GM18519 (cell line): Measurements from ENCODE around the gene MYEOV.

Experiments
- ATAC-seq: cut with Tn5 transposase; IDR thresholded peaks from one replicate; pipeline ENCODE4 v1.9.1; 2021; ENCODE audit warnings: mild to moderate bottlenecking, moderate library complexity; ENCODE audit not compliant: unreplicated experiment, low FRiP score

Gene MYEOV

DNA sequence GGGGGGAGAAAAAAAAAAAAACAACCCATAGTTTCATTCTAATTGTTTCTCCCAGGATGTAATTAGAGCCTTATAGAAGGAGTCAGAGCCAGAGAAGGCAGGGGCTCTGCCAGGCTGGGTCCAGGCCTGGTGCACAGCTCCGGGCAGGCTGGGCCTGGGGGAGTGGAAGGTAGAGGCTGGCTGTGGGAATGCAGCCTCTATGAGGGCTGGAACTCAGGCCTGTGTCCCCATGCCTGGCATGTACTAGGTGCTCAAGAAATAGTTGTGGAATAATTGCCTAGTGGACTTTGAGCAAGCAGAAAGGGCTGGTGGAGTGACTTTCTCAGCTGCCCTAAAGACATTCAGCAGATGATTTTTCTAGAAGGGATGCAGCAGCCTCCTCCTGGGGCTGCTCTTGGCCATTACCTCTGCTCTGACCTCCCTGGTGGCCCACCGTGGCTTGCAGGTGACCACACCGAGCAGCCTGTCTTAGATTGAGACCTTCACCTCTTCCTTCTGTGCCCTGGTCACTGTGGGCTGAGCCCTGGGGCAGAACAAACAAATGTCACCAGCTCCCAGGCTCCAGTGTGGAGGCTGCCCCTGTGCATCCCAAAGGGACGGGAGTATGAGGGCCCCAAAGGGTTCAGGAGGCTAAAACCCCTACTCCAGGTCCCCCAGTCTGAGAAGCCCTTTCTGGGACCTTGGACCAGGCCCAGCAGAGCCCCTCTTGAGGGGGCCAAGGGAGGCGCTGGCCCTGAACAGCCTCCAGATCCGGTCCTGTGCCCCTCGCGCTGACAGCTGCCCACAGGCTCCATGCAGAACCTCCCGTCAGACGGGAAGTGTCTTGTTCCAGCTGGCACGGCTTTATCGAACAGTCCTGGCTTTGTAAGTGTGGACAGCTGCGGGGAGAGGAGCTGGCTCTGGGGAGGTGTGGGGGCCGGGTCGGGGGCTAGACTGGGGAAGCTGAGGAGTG lies 18.8 kb downstream of the MYEOV start:
- ATAC-seq, result no peak

DNA sequence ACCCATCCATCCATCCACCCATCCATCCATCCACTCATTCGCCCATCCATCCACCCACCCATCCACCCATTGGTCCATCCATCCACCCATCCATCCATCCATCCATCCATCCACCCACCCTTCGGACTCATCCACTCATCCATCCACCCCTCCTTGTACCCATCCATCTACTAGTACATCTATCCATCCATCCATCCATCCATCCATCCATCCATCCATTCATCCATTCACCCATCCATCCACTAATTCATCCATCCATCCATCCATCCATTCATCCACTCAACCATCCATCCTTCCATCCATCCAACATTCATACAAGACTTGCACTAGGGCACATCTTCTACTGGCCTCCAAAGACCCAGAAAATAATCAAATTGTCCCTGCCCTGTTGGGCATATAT lies 20.0 kb downstream of the MYEOV start:
- ATAC-seq, result no peak

DNA sequence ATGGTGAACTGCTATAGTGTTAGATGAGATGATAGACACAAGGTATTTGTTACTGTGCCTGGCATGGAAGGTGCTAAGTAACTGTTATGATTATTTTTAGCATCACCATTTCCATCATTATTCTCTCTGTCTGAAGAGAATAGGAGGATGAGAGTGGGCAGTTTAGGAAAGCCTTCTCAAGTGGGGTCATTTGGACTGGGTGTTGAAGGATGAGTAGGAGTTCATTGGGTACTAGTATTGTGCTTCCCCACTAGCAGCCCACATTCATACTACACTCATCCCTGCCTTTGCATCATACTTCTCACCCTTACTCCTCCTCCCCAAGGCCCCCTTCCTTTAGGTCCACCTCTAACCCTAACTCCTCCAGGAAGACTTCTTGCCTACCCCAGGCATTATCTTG lies 20.6 kb downstream of the MYEOV start:
- ATAC-seq, result no peak

DNA sequence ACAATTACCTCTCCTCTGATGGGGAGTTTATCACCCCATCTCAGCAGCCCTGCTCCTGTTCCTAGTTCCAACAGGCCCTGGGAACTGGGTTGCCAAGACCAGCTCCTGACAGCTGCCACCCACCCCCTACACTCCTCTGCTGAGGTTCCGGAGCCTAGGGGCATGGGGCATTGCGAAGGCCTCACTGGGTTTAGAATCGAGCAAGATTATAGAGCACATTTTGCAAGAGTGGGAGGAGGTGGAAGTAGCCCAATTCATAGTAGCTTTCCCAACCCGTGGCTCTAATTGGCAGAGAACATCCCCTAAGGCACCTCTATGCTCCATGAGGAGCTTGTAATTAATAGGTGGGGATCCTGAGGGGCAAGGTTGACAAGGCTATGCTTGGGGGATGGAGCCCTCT lies 23.0 kb downstream of the MYEOV start:
- ATAC-seq, result no peak

DNA sequence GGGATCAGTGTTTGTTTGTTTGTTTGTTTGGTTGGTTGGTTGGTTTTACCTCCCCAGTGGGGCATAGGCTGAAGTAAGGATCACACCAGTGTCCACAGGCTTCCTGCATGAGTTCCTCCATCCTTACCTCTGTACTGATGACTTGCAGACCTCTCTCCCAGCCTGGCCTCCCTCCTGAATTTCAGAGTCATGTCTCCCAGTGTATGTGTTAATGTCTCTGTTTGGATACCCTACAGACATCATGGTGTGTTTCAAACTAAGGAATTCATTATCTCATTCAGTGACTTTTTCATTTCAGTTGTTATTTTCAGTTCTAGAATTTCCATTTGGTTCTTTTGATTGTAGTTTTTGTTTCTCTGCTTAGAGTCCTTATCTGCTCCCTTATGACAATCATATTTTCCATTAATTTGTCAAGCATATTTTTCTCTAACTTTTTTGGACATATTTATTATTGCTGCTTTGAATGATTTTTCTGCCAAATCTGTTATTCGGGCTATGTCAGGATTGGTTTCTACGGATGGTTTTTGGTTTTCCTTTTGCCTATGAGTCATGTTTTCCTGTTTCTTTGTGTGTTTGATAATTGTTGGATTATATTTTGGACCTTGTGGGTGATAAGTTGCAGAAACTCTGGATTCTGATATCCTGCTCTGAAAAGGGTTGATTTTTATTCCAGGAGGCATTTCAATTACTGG lies 23.6 kb downstream of the MYEOV start:
- ATAC-seq, result no peak

DNA sequence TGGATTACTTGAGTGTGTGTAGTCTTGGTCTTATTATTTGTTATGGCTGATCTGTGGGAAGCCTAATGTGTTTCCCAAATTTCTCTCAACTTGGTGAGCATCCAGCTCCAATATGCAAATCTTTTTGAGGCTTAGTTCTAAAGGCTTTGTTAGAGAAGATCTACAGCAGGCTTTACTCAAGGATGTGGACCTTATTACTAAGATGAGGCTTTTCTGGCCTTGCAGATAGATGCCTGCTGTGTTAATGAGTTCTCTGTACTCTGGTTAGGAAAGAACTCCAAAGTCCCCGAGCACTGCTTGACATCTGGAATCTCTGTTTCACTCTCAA lies 24.1 kb downstream of the MYEOV start:
- ATAC-seq, result no peak

DNA sequence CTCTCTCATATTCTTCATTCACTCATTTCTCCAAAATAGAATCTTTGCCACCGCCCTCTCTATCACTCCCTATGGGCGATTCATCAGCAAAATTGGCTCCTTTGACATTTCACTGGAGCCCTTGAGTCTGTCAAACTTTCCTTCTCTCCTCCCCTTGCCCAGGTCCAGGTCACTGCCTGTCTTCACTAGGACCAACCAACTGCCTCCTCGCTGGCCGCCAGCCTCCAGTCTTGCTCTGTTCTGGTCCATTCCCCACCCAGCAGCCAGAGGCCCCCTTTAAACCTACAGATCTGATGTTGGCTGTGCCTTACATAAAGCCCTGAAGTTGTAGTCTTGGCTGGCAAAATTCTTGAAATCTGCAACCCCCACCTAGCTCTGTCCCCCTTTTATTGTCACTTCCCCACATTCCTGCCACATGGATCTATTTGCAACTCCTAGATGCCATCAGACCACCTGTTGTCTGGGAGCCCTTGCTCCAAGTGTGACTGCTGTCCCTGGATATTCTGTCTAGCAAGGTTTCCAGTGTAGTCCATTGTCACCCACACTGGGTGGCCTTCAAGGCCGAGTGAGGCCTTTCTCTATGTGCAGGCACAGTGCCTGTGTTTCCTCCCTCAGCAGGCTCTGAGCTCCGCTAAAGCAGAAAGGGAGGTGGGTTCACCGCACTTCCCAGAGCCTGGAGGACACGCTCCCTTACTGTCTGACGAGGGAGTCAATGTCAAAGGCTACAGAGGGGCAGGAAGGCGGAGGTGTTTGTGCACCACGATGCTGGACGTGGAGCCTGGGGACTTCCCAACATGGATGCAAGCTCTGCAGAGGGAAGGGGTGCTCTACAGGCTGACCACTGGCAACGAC lies 25.5 kb downstream of the MYEOV start:
- no peak for ATAC-seq

DNA sequence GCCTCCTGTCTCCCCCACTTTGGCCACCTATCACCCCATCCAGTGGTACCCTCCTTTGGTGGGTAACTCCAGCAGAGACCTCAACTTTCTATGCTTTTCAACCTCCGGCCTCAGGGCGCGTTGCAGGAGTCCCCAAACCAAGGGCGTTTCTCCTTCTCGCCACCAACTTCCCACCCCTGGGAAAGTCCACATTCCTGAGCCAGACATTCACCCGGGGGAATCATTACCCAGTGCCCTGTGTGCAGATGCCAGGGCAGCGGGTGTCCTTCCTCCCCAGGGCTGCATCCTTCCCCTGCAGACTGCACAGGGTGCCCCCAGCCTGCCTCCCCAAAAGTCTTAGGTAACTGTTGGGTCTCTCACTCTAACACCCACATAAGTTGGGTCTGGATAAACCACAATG lies 26.4 kb downstream of the MYEOV start:
- ATAC-seq, result no peak

DNA sequence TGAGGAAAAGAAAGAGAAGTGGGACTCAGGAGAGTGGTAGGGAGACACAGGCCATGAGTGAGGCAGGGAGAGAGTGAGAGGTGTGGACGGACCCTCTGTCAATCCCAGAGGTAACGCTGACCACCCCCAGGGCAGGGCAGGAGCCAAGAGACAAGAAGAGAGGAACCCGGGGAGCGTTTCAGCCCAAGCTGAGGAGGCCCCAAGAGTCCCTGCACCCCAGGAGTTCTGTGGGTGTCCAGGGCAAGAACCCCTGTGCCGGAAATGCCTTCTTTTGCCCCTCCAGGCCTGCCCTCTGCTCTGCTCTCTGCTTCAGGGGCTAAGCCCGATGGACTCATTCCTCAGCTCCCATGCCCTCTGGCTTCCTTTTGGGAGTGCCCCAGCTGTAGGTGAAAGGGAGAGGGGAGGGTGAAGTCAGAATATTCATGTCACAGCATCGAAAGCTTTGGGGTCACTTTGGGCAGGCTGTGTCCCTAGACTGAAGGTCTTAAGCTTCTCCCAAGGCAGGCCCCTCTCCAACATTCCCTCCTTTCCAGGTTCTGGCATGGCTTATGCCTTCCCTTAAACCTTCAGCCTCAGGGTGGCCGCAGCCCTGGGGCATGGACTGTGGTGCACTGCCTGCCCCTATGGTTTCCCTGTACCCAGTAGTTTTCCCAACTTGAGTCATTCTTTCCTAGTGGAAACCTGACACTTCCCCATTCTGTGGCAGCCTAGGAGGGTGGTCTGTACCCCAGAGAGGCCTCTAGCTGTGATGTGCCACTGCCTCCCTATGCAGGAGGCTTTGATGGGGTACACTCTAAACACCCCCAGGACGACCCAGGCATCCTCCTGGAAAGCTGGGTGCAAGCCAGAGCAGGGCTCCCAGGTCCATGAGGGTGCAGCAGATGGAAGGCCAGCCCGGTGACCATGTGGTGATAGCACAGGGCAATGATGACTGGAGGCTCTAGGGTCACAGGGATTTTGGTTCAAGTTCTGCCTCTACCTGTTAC lies 27.1 kb downstream of the MYEOV start:
- no peak for ATAC-seq

DNA sequence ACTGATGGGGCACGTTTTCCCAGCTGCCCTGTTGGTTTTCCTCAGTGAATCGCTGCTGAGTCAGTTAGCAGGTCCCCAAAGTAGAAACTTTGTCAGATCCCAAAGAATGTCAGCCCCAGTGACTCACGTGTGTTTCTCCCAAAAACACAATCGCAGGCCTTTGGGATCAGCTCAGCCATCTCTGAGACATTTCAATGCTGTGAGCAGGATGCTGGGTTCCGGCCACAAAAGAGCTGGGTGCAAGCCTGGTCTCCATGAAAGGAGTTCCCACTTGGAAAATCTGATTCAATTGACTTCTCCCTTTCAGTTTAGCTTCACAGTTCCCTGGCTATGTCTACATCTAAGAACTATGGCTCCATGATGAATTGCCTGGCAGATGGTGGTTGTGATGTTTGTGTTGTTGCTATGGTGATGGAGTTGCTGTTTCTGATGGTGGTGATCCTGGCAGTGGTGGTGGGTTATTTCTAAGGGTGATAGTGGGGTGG lies 28.0 kb downstream of the MYEOV start:
- no peak for ATAC-seq

DNA sequence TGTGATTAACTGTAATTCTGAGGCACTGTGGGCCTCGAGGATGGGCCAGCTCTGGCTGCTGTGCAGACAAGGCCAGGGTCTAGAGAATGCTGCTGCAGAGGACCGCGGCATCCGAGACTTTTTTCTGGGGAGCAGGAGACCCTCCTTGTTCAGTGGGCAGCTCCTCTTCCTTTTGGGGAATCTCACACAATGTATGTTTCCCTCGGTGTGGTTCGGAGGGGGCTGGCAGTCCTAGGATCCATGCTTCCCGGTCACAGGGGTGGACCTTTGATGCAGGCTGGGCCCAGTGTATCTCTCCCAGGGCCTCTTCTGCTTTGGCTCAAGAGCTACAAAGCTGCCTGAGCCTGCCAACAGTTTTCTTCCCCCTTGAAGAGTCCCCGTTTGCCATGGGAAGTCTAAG lies 31.5 kb downstream of the MYEOV start:
- no peak for ATAC-seq

DNA sequence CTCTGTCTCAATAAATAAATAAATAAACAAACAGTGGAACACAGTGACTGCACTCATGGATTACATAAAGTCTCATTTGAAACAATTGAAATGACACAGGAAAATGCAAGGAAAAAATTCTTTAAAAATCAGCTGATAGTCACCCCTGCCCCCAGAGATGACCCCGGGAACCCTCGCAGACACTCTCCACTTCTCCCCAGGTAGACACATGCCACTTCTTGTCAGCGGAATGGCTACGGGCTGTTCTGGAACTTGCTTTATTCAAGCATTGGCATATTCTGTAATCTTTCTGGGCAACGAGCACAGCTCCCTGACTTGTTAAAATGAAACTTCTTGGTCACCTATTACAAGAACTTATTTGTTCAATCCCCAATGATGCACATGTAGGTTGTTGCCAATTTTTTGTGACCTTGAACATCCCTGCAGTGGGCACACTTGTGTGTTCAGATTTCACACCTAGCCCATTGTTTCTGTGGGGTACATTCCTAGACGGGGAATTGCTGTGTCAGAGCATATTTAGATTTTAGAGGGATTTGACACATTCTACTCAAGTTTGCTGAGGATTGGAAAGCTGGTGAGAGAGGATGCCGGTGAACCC lies 32.8 kb downstream of the MYEOV start:
- ATAC-seq, result no peak

DNA sequence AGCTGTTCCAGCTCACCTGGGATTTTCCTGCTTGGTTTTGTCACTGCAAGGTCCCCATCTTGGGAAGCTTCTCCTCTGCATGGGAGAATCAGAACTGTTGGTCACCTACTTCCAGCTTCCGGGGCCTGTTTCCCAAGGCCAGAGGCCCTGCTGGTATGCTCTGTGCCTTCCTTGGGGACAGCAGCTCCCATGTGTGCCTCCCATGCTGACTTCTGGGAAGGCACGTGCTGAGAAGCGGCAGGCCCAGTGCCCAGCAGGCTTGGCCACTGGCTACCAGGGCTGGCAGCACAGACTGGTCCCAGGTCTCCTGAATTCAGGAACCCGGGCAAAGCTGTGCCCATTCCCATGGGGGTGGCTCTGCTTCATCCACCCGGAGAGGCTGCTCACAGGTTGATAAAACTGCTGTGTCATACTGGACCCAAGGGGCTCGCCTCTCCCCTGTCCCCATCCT lies 33.8 kb downstream of the MYEOV start:
- ATAC-seq, result no peak

DNA sequence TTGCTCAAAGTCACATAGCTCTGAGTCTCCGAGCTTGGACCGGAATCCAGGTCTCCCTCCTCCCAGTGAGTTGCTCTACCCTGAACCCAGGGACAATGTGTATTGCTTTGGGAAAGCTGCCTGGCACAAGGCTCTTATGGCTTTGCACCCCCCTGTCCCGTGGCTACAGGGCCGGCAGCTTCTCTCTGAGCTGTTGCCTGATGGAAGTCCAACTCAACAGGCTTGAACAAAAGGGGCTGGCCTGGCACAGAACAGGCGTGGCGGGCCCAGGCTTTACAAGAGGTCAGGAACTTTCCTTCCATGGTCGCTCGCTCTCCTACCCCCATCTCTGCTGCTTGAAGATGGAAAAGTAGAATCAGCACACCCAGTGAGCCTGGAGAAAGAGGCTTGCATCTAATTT lies 34.3 kb downstream of the MYEOV start:
- no peak for ATAC-seq

DNA sequence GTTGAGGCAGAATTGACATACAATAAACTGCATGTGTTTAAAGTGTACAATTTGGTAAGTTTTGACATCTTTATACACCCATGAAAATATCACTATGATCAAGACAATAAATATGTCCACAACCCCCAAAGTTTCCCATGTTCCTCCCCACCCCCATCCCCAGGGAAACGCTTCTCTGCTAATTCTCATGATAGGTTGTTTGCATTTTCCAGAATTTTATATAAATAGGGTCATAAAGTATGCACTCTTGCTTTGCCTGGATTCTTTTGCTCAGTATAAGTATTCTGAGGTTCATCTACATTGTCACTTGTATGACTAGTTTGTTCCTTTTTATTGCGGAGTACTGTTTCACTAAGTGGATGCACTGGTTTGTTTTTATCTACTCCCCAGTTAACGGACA lies 35.6 kb downstream of the MYEOV start:
- ATAC-seq, result no peak

DNA sequence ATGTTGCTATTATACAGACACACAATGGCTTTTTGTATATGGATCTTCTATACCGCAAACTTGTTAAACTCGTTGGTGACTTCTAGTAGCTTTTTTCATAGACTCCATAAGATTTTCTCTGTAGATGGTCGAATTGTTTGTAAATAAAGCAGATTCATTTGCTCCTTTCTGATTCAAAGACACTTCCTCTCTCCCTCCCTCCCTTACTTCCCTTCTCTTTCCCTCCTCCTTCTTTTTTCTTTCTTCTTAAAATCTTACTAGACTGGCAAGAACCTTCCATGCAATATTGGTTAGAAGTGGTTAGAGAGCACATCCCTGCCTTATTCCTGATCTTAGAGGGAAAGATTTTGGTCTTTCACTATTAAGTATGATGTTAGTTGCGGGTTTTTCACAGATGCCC lies 36.4 kb downstream of the MYEOV start:
- ATAC-seq, result no peak

DNA sequence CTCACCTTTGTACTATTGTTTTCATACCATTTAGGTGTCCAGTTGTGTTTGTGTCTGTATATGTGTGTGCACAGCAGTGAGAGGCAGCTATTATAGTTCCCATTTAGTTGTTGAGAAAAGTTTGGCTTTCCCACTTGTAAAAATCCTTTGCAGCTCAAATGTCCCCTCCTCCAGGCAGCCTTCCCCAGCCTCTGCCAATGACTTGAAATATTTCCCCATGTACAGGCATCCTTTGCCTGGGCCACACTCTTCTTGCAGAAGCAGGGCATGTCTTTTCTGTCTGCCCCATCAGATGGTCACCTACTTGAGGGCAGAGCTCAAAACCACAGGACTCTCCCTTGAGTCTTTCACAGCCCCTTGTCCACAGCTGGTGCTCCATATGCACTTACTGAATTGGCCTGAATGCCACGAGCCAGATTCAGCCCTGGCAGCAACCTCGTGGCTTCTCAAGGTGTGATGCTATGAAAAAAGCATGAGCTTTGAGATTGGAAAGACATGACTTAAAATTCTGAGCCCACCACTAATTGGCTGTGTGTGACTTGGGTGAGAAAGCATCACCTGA lies 39.3 kb downstream of the MYEOV start:
- ATAC-seq, result no peak

DNA sequence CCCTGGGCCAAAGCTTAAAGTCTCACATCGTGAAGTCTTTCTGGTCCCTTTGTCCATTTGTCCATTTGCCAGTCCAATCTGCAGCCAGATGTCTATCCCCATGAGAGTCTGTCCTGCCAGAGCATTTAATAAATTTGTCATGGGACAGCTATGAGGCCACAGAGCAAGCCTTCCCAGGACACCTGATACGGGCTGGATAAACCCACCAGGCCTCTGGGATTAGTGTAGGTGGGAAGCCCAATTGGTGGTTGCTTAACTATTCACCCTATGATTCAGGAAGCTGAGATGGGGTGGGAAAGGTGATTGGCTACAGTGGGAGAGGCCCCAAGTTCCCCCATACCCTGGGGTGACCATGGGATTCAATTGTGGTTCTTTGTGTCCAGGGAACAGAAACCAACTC lies 39.9 kb downstream of the MYEOV start:
- no peak for ATAC-seq
